NCI-H460 (cell line): ENCODE data around the gene TNNI2. TPM values are rescaled to one million over a fixed set of nuclear protein-coding genes. Genes with fewer than 3 reads are reported as not detected.

Experiments used
- DNase-seq: peaks from one replicate; pipeline ENCODE4 v3.0.0-alpha.2; 2016; ENCODE audit warnings: low read depth; ENCODE audit errors: extremely low read depth
- total RNA-seq: library from RNA; depleted of rRNA; stranded (reverse); fragments of >200 nt; shearing (Covaris generic); gene quantifications from 2 replicates; pipeline ENCODE4 v1.2.3, GENCODE V29; 2014

TNNI2 gene
- total RNA-seq, 1 experiment from 2014 or later: not detected

- peak; percentile 64 for DNase-seq
Observed at GRCh38 chr11:1844221-1845094, 5.7 kb downstream of the TNNI2 start.

DNA sequence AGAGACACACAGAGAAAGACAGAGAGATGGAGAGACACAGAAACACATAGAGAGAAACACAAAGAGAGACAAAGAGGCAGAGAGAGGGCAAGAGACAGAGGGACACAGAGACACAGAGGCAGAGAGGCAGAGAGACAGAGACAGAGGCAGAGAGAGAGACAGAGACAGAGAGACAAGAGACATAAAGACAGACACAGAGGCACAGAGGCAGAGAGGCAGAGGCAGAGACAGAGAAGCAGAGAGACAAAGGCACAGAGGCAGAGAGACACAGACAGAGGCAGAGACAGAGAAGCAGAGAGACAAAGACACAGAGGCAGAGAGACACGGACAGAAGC lies 6.3 kb downstream of the TNNI2 start:
- DNase-seq: no peak

GRCh38 chr11:1845561-1846452 lies 7.0 kb downstream of the TNNI2 start:
- DNase-seq: no peak

- DNase-seq: no peak
Observed at GRCh38 chr11:1846453-1846932, 7.7 kb downstream of the TNNI2 start.

DNA sequence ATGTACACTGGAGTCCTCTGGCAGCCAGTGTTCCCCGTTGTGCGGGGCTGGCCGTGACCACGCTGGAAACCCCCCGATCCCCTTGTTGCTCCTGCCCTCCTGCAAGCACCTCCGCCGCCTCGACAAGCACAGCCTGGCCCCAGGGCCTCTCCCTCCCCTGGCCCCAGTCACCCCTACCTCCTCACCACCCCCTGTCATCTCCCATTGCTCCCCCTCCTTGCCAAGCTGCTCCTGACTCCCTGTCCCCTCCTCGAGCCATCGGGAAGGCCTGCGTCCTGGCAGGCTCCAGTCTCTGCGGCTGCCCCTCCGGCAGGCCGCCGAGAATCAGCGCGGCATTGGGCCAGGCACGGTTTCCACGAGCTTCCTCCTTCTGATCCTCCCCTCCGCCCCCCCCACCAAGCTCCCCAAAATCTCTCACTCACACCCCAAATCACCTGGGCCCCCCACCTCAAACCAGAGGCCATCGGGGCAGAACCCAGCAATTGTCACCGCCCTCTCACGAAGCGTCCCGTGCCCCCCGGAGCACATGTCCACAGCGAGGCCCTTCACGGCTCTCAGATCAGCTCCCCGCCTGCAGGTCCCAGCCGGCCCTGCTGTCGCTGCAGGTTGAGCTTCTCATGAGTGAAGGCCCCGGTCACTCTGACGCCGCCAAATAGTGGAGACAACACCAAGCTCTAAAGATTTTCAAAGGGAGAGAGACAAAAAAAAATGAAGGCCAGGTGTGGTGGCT lies 8.4 kb downstream of the TNNI2 start:
- DNase-seq: no peak

GRCh38 chr11:1847926-1848639 lies 9.3 kb downstream of the TNNI2 start:
- DNase-seq: no peak

GRCh38 chr11:1848640-1849430 lies 10.1 kb downstream of the TNNI2 start:
- DNase-seq: no peak

- DNase-seq: no peak
Observed at GRCh38 chr11:1851468-1852180, 12.8 kb downstream of the TNNI2 start.

DNA sequence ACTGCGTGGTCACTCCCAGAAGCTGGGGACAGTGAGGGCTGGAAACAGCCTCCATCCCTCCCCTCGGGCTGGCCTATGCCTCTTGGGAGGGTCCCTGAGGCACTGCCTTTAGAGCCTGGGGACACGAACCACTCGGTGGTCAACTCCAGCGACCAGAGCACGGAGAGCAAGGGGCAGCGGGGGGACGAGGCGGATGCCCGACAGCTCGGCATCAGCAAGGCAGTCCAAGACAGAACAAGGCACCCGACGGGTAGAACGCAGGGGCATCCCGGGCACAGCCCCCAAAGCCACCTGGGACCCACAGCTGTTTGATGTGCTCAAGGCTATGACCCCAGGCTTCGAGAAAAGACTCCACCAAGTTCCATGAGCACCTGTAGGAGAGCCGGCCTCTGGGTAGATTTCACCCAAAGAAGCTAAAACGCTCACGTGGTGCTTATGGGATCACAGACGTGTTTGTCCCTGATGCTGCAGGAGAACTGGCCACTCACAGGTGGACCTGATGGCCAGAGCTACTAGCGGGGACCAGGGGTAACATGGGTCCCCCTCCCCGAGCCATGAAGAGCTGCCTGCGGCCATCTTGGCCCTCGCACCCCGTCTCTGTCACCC lies 13.6 kb downstream of the TNNI2 start:
- DNase-seq: no peak

DNA sequence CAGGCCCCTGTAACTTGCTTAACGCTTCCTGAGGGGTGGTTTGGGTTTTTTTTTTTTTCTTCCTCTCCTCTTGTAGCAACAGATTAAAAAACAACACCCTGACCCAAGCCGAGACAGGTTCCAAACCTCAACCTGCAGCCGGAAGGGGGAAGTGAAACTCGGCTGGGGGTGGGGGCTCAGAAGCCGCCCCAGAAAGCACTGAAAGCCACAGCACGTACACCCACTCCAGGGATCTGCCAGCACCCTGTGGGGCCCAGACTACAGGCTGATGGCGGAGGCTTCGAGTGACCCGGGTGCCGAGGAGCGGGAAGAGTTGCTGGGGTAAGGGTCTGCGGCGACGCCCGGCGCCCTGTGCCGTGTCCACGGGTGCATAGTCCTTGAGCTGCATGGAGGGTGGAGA lies 14.1 kb downstream of the TNNI2 start, which contains the start of gene LSP1:
Gene LSP1 (plus strand): TSS at position 208 of the 400 bp plus-strand sequence. CDS start 61 bp downstream, at position 269.
- DNase-seq: no peak

DNA sequence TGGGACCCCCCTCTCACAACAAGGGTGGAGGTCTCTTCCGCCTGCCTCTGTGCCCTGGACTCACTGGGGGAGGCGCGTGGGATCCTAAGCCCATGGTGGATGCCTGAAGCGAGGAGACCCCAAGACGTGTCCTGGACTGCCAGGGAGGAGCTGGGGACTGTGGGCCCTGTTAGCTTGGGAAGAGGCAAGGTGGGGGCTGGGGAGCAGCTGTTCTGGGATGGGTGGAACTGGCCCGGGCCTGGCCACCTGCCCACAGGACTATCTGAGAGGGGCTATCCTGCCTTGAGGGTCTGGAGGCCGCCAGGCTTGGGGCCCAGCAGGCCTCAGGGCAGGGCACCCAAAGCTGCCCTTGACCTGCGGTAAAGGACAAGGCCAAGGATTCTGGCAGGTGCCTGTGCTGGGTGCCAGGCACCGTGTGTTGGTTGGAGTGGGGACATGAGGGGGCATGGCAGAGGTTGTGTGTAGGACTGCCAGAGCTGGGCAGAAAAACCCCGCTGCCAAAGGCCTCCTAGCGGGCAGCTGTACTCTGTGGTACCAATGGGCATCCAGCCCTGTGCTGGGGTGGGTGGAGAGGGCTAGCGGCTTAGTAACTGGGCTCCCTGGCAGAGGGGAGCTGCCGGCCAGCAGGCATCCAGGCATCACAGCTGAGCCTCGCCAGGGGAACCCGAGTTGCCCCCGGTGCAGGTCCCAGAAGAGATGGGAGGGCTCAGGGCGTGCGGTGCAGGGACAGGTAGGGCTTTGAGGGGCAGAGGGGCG lies 14.8 kb downstream of the TNNI2 start:
- DNase-seq: no peak

- DNase-seq: no peak
Observed at GRCh38 chr11:1854132-1854948, 15.6 kb downstream of the TNNI2 start.

- no peak for DNase-seq
Observed at GRCh38 chr11:1854949-1855885, 16.4 kb downstream of the TNNI2 start.

GRCh38 chr11:1855886-1856265 lies 17.1 kb downstream of the TNNI2 start:
- no peak for DNase-seq

DNA sequence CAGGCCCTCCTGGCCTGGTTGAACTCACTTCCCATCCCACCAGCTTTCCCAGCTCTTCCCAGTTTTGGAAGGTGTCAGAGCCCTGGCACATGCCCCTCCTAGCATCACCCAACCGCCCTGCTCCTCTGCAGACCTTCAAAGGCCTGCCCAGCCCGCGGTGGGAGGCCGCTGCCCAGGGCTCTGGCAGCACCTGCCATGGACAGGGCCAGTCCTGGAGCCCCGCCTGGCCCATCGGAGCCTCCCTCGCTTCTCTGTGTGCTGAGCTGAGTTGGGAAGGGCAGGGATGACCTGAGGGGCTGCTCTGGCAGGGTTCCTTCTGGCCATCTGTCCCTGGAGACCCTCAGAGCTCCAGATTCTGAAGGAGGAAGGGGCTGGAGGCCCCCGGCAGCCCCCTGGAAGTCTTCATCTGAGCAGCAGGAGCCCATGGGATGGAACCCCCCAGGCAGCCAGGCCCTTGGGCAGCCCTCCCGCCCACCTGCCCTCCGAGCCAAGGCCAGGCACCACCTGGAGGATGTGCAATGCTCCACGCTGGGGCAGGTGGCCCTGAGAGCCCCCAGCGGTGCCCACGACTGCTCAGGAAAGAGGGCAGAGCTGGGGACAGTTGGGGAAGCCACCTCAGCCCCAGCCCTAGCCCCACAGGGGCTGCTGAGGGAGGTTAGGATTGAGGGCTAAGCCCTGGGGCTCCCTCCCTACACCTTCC lies 17.7 kb downstream of the TNNI2 start:
- DNase-seq: no peak
